Esophagus squamous epithelium (tissue), 4 donors: ENCODE measurements around the gene VWDE.

Experiments
- CTCF ChIP-seq, 6 experiments: fragments of 450-650 bp in 4 of 6; fragments of 200-600 bp in 2 of 6; sonication (generic) in 2 of 6; IDR thresholded peaks; one replicate each; pipeline ENCODE4 v1.5.1; 2016 to 2019; ENCODE audit warnings: antibody characterized with exemption in 6 of 6, mild to moderate bottlenecking in 4 of 6, moderate library complexity in 4 of 6
- POLR2A ChIP-seq, 4 donors: fragments of 450-650 bp; IDR thresholded peaks; one replicate each; pipeline ENCODE4 v1.6.1; 2017; ENCODE audit warnings: antibody characterized with exemption in 4 of 4, mild to moderate bottlenecking in 4 of 4, moderate library complexity in 3 of 4

DNA sequence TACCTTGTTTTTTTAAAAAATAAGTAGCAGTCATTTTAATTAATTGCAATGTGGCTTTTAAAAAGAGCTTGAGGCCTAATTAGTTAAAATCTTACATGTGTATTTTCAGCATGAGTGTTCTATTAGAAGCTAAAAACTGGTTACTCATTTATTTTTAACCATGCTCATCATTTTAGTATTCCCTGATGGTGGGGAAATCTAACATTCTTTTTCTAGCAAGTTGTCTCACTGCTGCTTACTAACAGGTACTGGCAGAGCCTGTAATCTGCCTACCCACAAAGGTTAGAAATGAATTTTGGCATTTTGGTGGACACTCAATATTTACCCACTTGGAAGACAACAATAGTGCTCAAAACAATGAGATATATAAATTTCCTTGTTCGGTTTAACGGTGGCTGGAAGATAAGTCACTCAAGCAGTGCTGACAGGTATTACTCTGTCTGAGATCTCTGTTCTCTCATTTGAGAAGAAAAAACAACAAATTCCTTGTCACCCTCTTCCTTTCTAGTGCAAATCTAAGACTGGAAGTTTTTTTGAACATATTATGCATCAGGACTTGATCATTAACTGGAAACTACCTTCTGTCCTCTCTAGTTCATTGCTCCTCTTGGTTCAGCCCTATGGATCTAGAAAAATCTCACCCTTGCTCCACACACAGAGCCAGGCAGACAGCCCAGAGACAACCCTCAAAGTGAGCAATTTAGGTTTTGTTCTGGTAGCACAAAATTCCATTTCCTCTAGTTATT is 83.3 kb downstream of the VWDE start:
- TF ChIP-seq CTCF (IDR thresholded peaks at IDR 0.05) (no peak), POLR2A (IDR thresholded peaks at IDR 0.05) (no peak)
